ENCODE results near the gene LARGE1. TPM values are rescaled to one million over a fixed set of nuclear protein-coding genes. Genes with fewer than 3 reads are reported as not detected.

Gene LARGE1
- total and polyA plus RNA-seq, 2 donors (not counting 1 experiment from before 2014, with no cell fraction given): 14.1 to 19.2 TPM

- Histone ChIP-seq H2AFZ (ENCODE audit: low read length) (no peak overlapping the region), H3K9ac (ENCODE audit: insufficient read depth, low read length) (no peak overlapping the region), H3K27ac (ENCODE audit: insufficient read depth, low read length) (no peak overlapping the region), H3K4me3 (replicated peaks in 1 of 4; ENCODE audit: control extremely low read depth in 1 of 4, insufficient read depth in 1 of 4, low read depth in 3 of 4, low read length in 4 of 4) (no peak overlapping the region), H3K36me3 (ENCODE audit: control insufficient read depth, insufficient read depth, low read length) (no peaks in the 10 kb centered on the region), H3K79me2 (ENCODE audit: control insufficient read depth, insufficient read depth, low read length) (no peaks in the 10 kb centered on the region), H3K4me1 (ENCODE audit: control insufficient read depth, extremely low read depth, insufficient read depth, low read length) (no peaks in the 10 kb centered on the region), H3K9me3 (ENCODE audit: control insufficient read depth, insufficient read depth, low read depth, low read length) (no peaks in the 10 kb centered on the region), H3K27me3 (ENCODE audit: control insufficient read depth, insufficient read depth, low read length) (no peaks in the 10 kb centered on the region), H4K20me1 (ENCODE audit: control insufficient read depth, extremely low read depth, insufficient read depth, low read length) (no peaks in the 10 kb centered on the region), H3K4me2 (ENCODE audit: extremely low read depth, insufficient read depth, low read length) (no peak overlapping the region)
- peak in 1 of 2 donors; percentile 30 for DNase-seq (ENCODE audit: low read depth in 2 of 2)
- TF ChIP-seq, protein P1, sequence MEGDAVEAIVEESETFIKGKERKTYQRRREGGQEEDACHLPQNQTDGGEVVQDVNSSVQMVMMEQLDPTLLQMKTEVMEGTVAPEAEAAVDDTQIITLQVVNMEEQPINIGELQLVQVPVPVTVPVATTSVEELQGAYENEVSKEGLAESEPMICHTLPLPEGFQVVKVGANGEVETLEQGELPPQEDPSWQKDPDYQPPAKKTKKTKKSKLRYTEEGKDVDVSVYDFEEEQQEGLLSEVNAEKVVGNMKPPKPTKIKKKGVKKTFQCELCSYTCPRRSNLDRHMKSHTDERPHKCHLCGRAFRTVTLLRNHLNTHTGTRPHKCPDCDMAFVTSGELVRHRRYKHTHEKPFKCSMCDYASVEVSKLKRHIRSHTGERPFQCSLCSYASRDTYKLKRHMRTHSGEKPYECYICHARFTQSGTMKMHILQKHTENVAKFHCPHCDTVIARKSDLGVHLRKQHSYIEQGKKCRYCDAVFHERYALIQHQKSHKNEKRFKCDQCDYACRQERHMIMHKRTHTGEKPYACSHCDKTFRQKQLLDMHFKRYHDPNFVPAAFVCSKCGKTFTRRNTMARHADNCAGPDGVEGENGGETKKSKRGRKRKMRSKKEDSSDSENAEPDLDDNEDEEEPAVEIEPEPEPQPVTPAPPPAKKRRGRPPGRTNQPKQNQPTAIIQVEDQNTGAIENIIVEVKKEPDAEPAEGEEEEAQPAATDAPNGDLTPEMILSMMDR (conservative IDR thresholded peaks at IDR 0.05 in 1 of 2, IDR thresholded peaks at IDR 0.05 in 1 of 2; ENCODE audit: low read depth in 1 of 2, low read length in 2 of 2): no peak
- no peak for TF ChIP-seq EZH2 (IDR thresholded peaks at IDR 0.05; ENCODE audit: low read length, missing control alignments)
Measured at GRCh38 chr22:33350491-33350890, 569.8 kb downstream of the LARGE1 start.

GRCh38 chr22:33347002-33347401 is 573.3 kb downstream of the LARGE1 start:
- Histone ChIP-seq H3K9ac (ENCODE audit: insufficient read depth, low read length) (no peak overlapping the region), H3K4me3 (replicated peaks in 1 of 4; ENCODE audit: control extremely low read depth in 1 of 4, insufficient read depth in 1 of 4, low read depth in 3 of 4, low read length in 4 of 4) (no peak overlapping the region), H3K27ac (ENCODE audit: insufficient read depth, low read length) (no peak overlapping the region), H3K4me1 (ENCODE audit: control insufficient read depth, extremely low read depth, insufficient read depth, low read length) (no peaks in the 10 kb centered on the region), H3K27me3 (ENCODE audit: control insufficient read depth, insufficient read depth, low read length) (no peaks in the 10 kb centered on the region), H2AFZ (ENCODE audit: low read length) (no peak overlapping the region), H3K4me2 (ENCODE audit: extremely low read depth, insufficient read depth, low read length) (no peak overlapping the region), H3K36me3 (ENCODE audit: control insufficient read depth, insufficient read depth, low read length) (no peaks in the 10 kb centered on the region), H3K9me3 (ENCODE audit: control insufficient read depth, insufficient read depth, low read depth, low read length) (no peaks in the 10 kb centered on the region), H3K79me2 (ENCODE audit: control insufficient read depth, insufficient read depth, low read length) (no peaks in the 10 kb centered on the region), H4K20me1 (ENCODE audit: control insufficient read depth, extremely low read depth, insufficient read depth, low read length) (no peaks in the 10 kb centered on the region)
- TF ChIP-seq, protein P1 (conservative IDR thresholded peaks at IDR 0.05 in 1 of 2, IDR thresholded peaks at IDR 0.05 in 1 of 2; ENCODE audit: low read depth in 1 of 2, low read length in 2 of 2): no peak
- TF ChIP-seq EZH2 (IDR thresholded peaks at IDR 0.05; ENCODE audit: low read length, missing control alignments): no peak
- DNase-seq (ENCODE audit: low read depth in 2 of 2): no peak

DNA sequence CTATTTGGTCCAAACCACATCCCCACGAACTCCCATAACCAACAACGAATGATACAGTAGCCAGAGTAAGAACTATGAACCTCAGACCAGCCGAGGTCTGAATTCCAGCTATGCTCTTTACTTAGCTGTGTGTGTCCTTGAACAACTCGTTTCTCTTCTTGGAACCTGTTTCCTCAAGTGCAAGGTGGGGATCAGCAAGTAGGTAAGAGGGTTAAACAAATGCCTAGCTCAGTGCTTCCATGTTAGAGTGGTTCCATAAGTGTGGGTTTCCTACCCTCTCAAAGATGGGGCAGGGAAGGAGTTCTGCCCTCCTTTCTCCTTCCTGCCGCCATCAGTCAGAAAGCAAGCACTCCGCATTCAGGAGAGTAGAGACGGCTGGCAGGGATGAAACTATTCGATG is 578.7 kb downstream of the LARGE1 start:
- Histone ChIP-seq H3K9me3 (ENCODE audit: control insufficient read depth, insufficient read depth, low read depth, low read length) (no peaks in the 10 kb centered on the region), H2AFZ (ENCODE audit: low read length) (no peak overlapping the region), H4K20me1 (ENCODE audit: control insufficient read depth, extremely low read depth, insufficient read depth, low read length) (no peaks in the 10 kb centered on the region), H3K27ac (ENCODE audit: insufficient read depth, low read length) (no peak overlapping the region), H3K27me3 (ENCODE audit: control insufficient read depth, insufficient read depth, low read length) (no peaks in the 10 kb centered on the region), H3K9ac (ENCODE audit: insufficient read depth, low read length) (no peak overlapping the region), H3K4me2 (ENCODE audit: extremely low read depth, insufficient read depth, low read length) (no peak overlapping the region), H3K36me3 (ENCODE audit: control insufficient read depth, insufficient read depth, low read length) (peaks cover 2% of the 10 kb centered on the region), H3K4me1 (ENCODE audit: control insufficient read depth, extremely low read depth, insufficient read depth, low read length) (no peaks in the 10 kb centered on the region), H3K4me3 (replicated peaks in 1 of 4; ENCODE audit: control extremely low read depth in 1 of 4, insufficient read depth in 1 of 4, low read depth in 3 of 4, low read length in 4 of 4) (no peak overlapping the region), H3K79me2 (ENCODE audit: control insufficient read depth, insufficient read depth, low read length) (no peaks in the 10 kb centered on the region)
- no peak for TF ChIP-seq EZH2 (IDR thresholded peaks at IDR 0.05; ENCODE audit: low read length, missing control alignments)
- TF ChIP-seq, protein P1 (conservative IDR thresholded peaks at IDR 0.05 in 1 of 2, IDR thresholded peaks at IDR 0.05 in 1 of 2; ENCODE audit: low read depth in 1 of 2, low read length in 2 of 2): no peak
- DNase-seq (ENCODE audit: low read depth in 2 of 2): no peak

All from fibroblast of lung (primary cell).